ENCODE results near the gene SMC6. TPM values are rescaled to one million over a fixed set of nuclear protein-coding genes. Genes with fewer than 3 reads are reported as not detected.

The SMC6 gene
- total and polyA plus RNA-seq, 4 donors: 6.9 to 34.8 (median 10.6) TPM

DNA sequence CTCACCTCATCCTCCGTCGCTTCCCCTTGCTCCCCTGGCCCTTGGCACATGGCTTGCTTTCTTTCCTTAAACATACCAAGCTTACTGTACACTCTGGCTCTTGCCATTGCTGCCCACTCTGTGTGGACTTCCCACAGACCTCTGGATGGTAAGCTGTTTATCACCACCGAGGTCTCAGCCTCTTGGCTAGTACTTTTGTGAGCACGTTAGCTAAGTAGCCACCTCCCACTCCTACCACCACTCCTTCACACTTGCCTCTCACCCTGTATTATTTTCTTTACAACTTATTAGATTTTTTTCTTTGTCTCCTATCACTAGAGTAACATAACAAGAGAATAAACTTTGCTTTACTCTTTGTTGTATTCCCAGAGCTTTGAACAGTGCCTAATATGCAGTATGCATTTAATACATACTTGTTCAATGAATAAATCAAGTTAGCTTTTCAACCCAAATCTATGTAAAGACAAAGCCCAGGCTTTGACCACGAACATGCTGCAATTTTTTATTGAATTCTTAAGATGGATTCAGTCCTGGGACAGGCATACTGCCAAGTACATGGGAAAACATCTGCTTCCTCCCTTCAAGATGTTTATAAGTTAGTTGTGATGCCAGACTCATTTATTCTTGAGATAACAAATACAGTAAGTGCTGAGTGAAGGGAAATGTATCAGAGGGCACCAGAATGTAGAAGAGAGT lies 37.7 kb upstream of the SMC6 start:
- Histone ChIP-seq H3K9ac (ENCODE audit: insufficient read depth in 1 of 2, low read length in 2 of 2) (no peak overlapping the region), H3K36me3 (ENCODE audit: control insufficient read depth in 4 of 4, insufficient read depth in 4 of 4, low read length in 4 of 4) (no peaks in the 10 kb centered on the region), H3K9me3 (ENCODE audit: control insufficient read depth in 4 of 4, insufficient read depth in 3 of 4, low read length in 3 of 4) (no peaks in the 10 kb centered on the region), H3K27me3 (ENCODE audit: control insufficient read depth in 3 of 3, insufficient read depth in 3 of 3, low read length in 2 of 3) (no peaks in the 10 kb centered on the region), H3K4me1 (ENCODE audit: control insufficient read depth in 5 of 5, insufficient read depth in 5 of 5, low read length in 5 of 5) (peaks cover 0 to 30% (median 6%) of the 10 kb centered on the region in 5 donors), H3K27ac (ENCODE audit: low read depth in 1 of 2, low read length in 1 of 2) (no peak overlapping the region), H3K4me3 (no peak overlapping the region)
- 25 to 34% methylated on average over 5 of the region's 5 CpGs for WGBS, 2 donors
- no peak for ATAC-seq (ENCODE audit: insufficient read depth, low FRiP score)
- TF ChIP-seq, protein P1, sequence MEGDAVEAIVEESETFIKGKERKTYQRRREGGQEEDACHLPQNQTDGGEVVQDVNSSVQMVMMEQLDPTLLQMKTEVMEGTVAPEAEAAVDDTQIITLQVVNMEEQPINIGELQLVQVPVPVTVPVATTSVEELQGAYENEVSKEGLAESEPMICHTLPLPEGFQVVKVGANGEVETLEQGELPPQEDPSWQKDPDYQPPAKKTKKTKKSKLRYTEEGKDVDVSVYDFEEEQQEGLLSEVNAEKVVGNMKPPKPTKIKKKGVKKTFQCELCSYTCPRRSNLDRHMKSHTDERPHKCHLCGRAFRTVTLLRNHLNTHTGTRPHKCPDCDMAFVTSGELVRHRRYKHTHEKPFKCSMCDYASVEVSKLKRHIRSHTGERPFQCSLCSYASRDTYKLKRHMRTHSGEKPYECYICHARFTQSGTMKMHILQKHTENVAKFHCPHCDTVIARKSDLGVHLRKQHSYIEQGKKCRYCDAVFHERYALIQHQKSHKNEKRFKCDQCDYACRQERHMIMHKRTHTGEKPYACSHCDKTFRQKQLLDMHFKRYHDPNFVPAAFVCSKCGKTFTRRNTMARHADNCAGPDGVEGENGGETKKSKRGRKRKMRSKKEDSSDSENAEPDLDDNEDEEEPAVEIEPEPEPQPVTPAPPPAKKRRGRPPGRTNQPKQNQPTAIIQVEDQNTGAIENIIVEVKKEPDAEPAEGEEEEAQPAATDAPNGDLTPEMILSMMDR (IDR thresholded peaks at IDR 0.05; ENCODE audit: control extremely low read depth, extremely low read depth): no peak
- DNase-seq: peak; percentile 49 to 91 (median 86)

DNA sequence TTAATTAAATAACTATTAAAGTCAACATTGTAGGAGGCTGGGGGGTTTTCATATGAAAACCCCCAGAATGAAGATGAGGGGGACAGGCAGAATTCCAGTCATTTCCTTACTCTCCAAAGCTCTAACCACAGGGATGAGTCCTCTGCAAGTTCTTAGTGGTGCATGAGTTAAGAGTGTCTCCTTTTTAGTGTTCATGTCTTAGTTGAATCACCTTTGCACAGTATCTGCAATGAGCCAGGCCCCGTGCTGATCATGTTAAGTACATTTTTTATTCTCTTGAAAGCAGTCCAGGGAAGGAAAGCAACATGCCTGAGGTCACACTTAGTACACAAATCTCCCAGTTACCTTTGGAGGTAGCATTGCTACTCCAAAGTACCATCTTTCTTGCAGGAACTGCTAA lies 36.9 kb upstream of the SMC6 start:
- no peaks in the 10 kb centered on the region for H3K27me3 ChIP-seq (ENCODE audit: control insufficient read depth in 3 of 3, insufficient read depth in 3 of 3, low read length in 2 of 3)
- no peak overlapping the region for H3K4me3 ChIP-seq
- H3K36me3 ChIP-seq (ENCODE audit: control insufficient read depth in 4 of 4, insufficient read depth in 4 of 4, low read length in 4 of 4): no peaks in the 10 kb centered on the region
- H3K27ac ChIP-seq (ENCODE audit: low read depth in 1 of 2, low read length in 1 of 2): no peak overlapping the region
- H3K9ac ChIP-seq (ENCODE audit: insufficient read depth in 1 of 2, low read length in 2 of 2): no peak overlapping the region
- ATAC-seq (ENCODE audit: insufficient read depth, low FRiP score) (no peak), DNase-seq (no peak)
- H3K4me1 ChIP-seq (ENCODE audit: control insufficient read depth in 5 of 5, insufficient read depth in 5 of 5, low read length in 5 of 5): peaks cover 0 to 30% (median 6%) of the 10 kb centered on the region in 5 donors
- WGBS, 2 donors: 38 to 63% methylated on average over 1 of the region's 1 CpG
- no peaks in the 10 kb centered on the region for H3K9me3 ChIP-seq (ENCODE audit: control insufficient read depth in 4 of 4, insufficient read depth in 3 of 4, low read length in 3 of 4)
- TF ChIP-seq, protein P1 (IDR thresholded peaks at IDR 0.05; ENCODE audit: control extremely low read depth, extremely low read depth): no peak

GRCh38 chr2:17788773-17789172 lies 35.2 kb upstream of the SMC6 start:
- TF ChIP-seq, protein P1 (IDR thresholded peaks at IDR 0.05; ENCODE audit: control extremely low read depth, extremely low read depth): no peak
- Histone ChIP-seq H3K36me3 (ENCODE audit: control insufficient read depth in 4 of 4, insufficient read depth in 4 of 4, low read length in 4 of 4) (no peaks in the 10 kb centered on the region), H3K4me1 (ENCODE audit: control insufficient read depth in 5 of 5, insufficient read depth in 5 of 5, low read length in 5 of 5) (peaks cover 0 to 30% (median 6%) of the 10 kb centered on the region in 5 donors), H3K4me3 (no peak overlapping the region), H3K27ac (ENCODE audit: low read depth in 1 of 2, low read length in 1 of 2) (no peak overlapping the region), H3K9ac (ENCODE audit: insufficient read depth in 1 of 2, low read length in 2 of 2) (no peak overlapping the region), H3K9me3 (ENCODE audit: control insufficient read depth in 4 of 4, insufficient read depth in 3 of 4, low read length in 3 of 4) (no peaks in the 10 kb centered on the region), H3K27me3 (ENCODE audit: control insufficient read depth in 3 of 3, insufficient read depth in 3 of 3, low read length in 2 of 3) (no peaks in the 10 kb centered on the region)
- DNase-seq (no peak), ATAC-seq (ENCODE audit: insufficient read depth, low FRiP score) (no peak)
- 83 to 84% methylated on average over 4 of the region's 4 CpGs for WGBS, 2 donors
